Measurements from ENCODE around the gene ELAVL4.

The ELAVL4 gene

DNA sequence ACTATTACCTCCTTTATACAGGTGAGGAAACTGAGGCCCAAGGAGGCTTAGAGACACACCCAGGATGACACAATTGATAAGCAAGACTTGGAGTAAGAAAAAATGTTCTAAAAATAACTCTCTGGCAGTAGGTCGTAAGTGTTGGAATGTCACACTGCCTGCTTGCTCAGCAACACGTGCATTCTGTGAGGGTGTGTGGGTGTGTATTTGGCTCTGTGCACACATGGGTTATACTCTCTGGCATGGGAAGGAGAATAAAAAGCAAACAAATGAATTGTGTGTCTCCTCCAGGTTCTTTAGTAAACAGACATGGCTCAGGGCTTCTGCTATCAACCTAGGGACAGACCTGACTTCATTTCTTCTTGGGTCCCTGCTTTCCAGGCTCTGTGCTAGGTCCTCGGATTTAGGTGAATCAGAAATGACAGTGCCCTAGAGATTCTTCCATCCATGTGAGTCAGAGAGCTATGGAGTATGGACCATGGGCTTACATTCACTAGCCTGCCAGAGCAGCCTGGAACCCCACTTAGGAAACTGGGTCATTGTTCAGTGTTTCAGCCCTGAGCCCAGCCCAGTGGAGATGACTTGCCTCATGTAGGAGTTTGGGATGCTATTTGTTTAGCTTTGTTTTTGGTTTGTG, 72.4 kb downstream of the ELAVL4 start:
- DNase-seq: no peak

- DNase-seq: no peak
Observed at GRCh38 chr1:50183378-50184133, 74.8 kb downstream of the ELAVL4 start.

- DNase-seq: no peak
Observed at GRCh38 chr1:50189369-50189768, 80.6 kb downstream of the ELAVL4 start.

DNA sequence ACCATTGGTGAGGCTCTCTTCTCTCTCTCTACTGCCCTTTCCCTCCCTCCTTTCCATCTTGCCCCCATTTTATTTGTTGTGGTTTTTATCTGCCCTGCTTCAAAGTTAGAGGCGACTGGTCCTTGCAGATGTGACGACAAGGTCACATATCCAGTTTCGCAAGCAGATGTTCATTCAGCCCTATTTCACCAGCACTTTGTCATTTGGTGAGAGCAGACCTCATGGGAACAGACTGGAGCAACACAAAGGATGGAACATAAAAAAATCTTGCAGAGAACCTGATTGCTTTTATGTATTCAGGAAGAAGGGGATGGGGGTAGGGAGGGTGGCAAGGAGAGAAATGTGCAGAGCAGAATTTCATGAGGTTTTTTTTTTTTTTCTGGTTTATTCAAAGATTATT, 84.3 kb downstream of the ELAVL4 start:
- peak; percentile 43 for DNase-seq

DNA sequence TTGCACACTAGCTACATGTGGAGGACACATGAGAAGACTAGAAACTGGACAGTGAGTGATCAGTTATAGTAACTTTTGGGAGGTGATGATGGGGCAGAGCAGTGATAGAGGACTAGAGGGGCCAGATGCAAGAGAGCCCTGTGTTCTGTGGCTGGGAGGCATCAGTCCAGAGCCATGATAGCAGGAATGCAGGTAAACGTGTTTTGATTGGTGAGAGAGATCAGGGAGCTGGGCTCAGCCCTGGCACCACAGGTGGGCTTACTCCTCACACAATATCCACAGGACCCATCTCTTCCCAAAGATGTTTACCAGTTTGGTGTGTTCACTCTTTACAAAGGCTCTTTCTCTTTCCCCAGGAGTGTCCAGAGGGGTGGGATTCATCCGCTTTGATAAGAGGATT, 86.5 kb downstream of the ELAVL4 start:
- no peak for DNase-seq

- DNase-seq: no peak
Observed at GRCh38 chr1:50196081-50196480, 87.4 kb downstream of the ELAVL4 start.

DNA sequence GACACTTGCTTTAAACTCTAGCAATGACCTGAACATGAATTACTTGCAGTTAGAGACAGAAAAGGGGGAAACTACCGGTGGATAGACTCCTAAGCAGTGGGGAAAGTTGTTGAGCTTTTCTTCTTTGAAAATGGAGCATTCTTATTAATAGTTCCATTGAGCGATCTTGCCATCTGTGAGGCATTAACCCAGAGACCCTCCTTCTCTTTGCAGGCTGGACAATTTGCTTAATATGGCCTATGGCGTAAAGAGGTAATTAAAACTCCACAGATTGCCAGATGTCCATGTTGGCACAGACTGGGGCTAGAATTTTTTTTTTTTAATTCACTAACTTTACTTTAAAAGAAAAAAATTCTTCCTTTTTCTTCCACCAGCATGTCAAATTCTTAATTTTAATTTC, 88.5 kb downstream of the ELAVL4 start:
- DNase-seq: no peak

GRCh38 chr1:50208315-50208714, 99.6 kb downstream of the ELAVL4 start:
- no peak for DNase-seq

GRCh38 chr1:50208756-50209155, 100.0 kb downstream of the ELAVL4 start:
- DNase-seq: no peak

DNA sequence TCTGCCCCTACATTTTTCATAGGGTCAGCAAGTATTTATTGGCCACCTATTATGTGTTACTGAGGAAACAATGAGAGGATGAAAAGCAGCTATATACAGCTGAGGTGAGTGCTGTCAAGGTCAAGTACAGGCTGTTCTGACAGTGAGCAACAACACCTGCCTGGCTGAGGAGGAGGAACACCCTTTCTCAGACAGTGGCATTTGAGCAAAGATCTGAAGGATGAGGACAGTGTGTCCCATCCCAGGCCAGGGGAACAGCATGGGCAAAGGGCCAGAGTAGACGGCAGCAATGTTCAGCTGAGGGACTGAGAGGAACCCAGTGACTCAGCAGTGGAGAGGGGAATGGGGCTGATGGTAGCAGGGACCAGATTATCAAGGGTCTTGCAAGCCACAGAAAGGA, 101.0 kb downstream of the ELAVL4 start:
- DNase-seq: no peak

DNA sequence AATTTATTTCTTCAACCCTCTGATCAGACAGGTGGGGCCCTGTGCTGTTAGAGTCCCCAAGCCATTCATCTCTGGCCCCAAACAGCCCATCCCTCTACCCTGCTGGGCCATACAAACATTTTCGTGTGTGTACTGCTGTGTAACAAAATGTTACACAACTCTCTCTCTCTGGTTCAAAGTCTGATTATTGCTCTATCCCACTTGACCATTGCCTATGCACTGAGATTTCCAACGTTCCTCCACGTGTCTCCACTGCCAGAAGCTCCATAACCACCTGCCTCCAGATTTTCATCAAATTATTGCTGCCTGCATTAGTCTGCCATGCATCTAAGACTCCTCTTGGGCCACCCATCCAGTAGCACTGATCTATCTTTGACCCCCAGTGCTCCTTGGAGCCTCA, 104.8 kb downstream of the ELAVL4 start:
- no peak for DNase-seq

GRCh38 chr1:50214717-50215116, 106.0 kb downstream of the ELAVL4 start:
- DNase-seq: no peak

GRCh38 chr1:50218344-50219120, 109.8 kb downstream of the ELAVL4 start:
- DNase-seq: no peak

DNA sequence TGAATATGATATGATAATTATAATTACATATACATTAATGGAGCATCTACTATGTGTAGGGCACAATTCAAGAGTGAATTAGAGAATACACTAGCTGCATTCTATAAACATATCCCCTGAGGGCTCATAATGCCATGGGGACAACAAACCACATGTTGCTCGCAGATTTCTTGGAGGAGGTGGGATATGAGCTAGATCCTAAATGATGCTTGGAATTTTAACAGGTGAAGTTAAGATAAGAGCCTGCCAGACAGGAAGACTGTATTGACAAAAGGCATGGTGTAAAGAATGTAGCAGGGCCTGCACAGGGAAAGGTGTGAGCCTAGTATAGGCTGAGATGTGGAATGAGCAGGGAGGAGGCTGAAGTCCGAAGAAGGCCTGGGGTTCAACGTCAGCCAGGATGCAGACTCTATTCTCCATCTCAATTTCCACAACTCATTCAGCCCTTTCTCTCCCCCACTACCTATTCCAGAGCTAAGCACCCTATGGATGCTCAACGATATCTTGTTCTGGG, 120.2 kb downstream of the ELAVL4 start:
- no peak for DNase-seq

DNA sequence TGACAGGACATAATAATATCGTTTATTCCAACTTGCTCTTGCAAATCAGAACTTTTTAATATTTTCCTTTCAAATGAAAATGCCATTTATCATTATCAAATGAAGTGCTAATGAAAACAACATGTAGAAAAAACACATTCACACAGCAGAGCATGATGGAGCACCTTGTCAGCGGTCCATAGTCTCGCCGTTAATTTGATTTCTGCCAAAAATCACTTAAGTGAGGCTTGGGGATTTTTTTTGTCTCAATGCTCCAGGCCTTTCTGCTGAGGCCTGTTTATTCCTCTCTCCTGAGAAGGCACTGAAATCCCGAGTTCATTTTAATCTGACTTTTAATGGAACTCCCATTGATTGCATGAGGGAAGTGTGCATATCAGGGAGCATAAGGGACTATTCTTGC, 122.5 kb downstream of the ELAVL4 start:
- no peak for DNase-seq

- no peak for DNase-seq
Observed at GRCh38 chr1:50232336-50232735, 123.6 kb downstream of the ELAVL4 start.

DNA sequence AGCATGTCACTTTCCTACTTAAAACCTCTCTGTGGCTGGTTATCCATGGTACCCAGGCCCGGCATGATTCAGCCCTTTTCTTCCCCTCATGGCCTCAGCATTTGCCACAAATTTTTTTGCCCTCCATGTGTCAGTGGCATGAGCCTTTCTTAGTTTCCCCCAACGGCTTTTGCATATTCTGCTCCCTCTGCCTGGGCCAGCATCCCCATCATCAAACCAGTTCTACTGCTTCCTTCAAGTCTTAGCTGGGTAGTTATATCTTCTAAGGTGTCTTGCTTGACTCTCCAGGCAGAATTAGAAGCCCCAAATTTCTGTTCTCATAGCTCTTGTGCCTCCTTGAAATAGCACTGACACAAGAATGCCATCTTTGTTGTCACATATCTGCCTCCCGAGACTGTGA, 127.9 kb downstream of the ELAVL4 start:
- DNase-seq: no peak

GRCh38 chr1:50237056-50237455, 128.3 kb downstream of the ELAVL4 start:
- no peak for DNase-seq

- no peak for DNase-seq
Observed at GRCh38 chr1:50243939-50244338, 135.2 kb downstream of the ELAVL4 start.

DNA sequence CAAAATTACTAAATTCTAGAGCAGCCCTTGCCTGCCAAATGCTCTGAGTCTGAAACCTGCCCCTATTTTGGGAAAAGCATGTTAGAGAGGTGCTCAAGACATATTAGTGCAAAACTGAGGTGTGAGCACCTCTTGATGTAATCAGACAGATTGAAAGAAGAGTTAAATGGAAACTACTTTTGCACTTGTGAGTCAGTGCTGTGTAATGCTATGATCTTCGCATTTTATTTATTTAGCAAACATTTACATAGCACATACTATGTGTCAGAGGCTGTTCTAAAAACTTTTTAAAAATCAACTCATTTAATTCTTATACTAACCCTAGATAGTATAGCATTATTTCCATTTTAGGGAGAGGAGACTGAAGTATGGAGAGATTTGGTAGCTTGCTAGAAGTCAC, 138.1 kb downstream of the ELAVL4 start:
- no peak for DNase-seq

DNA sequence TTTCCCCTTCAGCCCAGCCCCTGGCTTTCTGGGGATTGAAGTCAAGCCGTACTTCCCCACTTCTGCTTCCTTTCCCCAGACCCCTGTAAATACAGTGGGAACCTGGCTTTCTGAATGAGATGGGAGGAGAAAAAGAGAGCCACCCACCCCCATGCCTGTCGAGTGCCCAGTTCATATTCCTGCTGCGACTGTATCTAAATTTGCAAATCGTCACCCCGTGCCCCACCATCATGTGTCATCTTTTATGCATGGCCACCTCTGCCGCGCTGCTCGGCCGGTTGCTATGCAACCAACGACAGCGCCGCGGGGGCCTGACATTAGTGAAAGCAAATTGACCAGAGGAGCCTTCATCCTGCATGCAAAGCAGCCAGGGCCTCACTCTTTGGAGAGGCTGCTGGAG, 143.0 kb downstream of the ELAVL4 start:
- DNase-seq: peak; percentile 12

DNA sequence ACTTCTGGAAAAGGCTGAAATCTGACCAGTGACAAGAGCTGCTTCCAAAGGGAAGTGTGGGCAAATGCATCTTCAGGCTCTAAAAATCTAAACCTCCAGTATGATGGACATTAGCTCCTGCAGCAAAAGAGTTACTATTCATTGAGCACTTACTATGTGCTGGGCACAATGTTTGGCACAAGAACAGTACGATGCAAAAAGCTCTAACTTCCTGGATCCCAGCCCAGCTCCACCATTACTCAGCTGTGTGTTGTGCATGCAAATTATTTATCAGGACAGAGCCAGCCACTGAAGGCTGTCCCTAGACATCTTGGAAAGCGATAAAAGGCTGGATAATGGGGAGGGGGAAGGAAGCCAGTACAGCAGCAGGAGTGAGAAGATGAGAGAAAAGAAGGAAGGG, 143.5 kb downstream of the ELAVL4 start:
- no peak for DNase-seq
